Esophagus squamous epithelium (tissue), 5 donors: ENCODE data around the gene IL33. TPM values are rescaled to one million over a fixed set of nuclear protein-coding genes. Genes with fewer than 3 reads are reported as not detected.

Experiments used
- DNase-seq: peaks from one replicate; lab custom pipeline; 2025; lab: John Stamatoyannopoulos, UW
- H3K27ac ChIP-seq, 4 donors: fragments of 200-600 bp; sonication (generic); one replicate each; pipeline ENCODE4 v1.5.1; 2016 to 2019; ENCODE audit warnings: mild to moderate bottlenecking in 1 of 4
- H3K27me3 ChIP-seq, 4 donors: fragments of 200-600 bp; sonication (generic); 1 replicate in 3 of 4; 2 replicates in 1 of 4; pipeline versions ENCODE4 v1.5.1 to v1.6.0; 2017 to 2021; ENCODE audit warnings: antibody characterized with exemption in 1 of 4
- H3K36me3 ChIP-seq, 3 donors: fragments of 200-600 bp; sonication (generic); one replicate each; pipeline ENCODE4 v1.5.1; 2016 to 2019
- H3K4me1 ChIP-seq, 3 donors: fragments of 200-600 bp; sonication (generic); one replicate each; pipeline ENCODE4 v1.5.1; 2017 to 2019
- H3K4me3 ChIP-seq, 4 donors: fragments of 200-600 bp; sonication (generic); 1 replicate in 3 of 4; 2 replicates in 1 of 4; pipeline ENCODE4 v1.5.1; 2016 to 2019; ENCODE audit warnings: mild to moderate bottlenecking in 2 of 4, moderate library complexity in 1 of 4
- H3K9me3 ChIP-seq, 3 donors: fragments of 200-600 bp; sonication (generic); one replicate each; pipeline ENCODE4 v1.5.1; 2016 to 2019
- CTCF ChIP-seq, 6 experiments: fragments of 450-650 bp in 4 of 6; fragments of 200-600 bp in 2 of 6; sonication (generic) in 2 of 6; IDR thresholded peaks; one replicate each; pipeline ENCODE4 v1.5.1; 2016 to 2019; ENCODE audit warnings: antibody characterized with exemption in 6 of 6, mild to moderate bottlenecking in 4 of 6, moderate library complexity in 4 of 6
- POLR2A ChIP-seq, 4 donors: fragments of 450-650 bp; IDR thresholded peaks; one replicate each; pipeline ENCODE4 v1.6.1; 2017; ENCODE audit warnings: antibody characterized with exemption in 4 of 4, mild to moderate bottlenecking in 4 of 4, moderate library complexity in 3 of 4
- WGBS, 2 donors: methylation state at CpG; one replicate each; pipeline ENCODE4 v1.1.5; 2018; 5-methylcytosine and 5-hydroxymethylcytosine counted together
- intact Hi-C: fragments of 100-400 bp; cut with DNase I; formaldehyde crosslinking; loops from one replicate; pipeline ENCODE4 v1.15.0; 2022
- total RNA-seq, 4 donors: library from RNA; depleted of rRNA; stranded (reverse); fragments of >200 nt; gene quantifications; one replicate each; pipeline ENCODE4 v1.1.0, GENCODE V29; 2016
- donor health status: DM: yes; HTN: yes; CAD: no.

Gene IL33
- total RNA-seq, 4 donors from 2014 or later, result 1.9 to 34.0 (median 18.0) TPM

GRCh38 chr9:6183627-6184026 is 32.0 kb upstream of the IL33 start:
- Histone ChIP-seq H3K27ac (no peak overlapping the region), H3K27me3 (no peaks in the 10 kb centered on the region), H3K4me1 (peaks cover 0 to 11% (median 5%) of the 10 kb centered on the region in 3 donors), H3K9me3 (no peaks in the 10 kb centered on the region), H3K4me3 (no peak overlapping the region), H3K36me3 (no peaks in the 10 kb centered on the region)
- intact Hi-C loops, result no loop called here
- TF ChIP-seq POLR2A (IDR thresholded peaks at IDR 0.05) (no peak), CTCF (IDR thresholded peaks at IDR 0.05) (no peak)
- WGBS, 2 donors, result 73 to 85% methylated on average over 1 of the region's 1 CpG
- DNase-seq, result no peak

- no peaks in the 10 kb centered on the region for H3K27me3 ChIP-seq
- WGBS, 2 donors, result 58 to 62% methylated on average over 5 of the region's 5 CpGs
- H3K36me3 ChIP-seq, result no peaks in the 10 kb centered on the region
- H3K4me1 ChIP-seq, result peaks cover 0 to 11% (median 5%) of the 10 kb centered on the region in 3 donors
- no peak for TF ChIP-seq POLR2A (IDR thresholded peaks at IDR 0.05)
- TF ChIP-seq CTCF (IDR thresholded peaks at IDR 0.05), result no peak
- H3K9me3 ChIP-seq, result no peaks in the 10 kb centered on the region
- no peak for DNase-seq
- intact Hi-C loops, result no loop called here
- no peak overlapping the region for H3K27ac ChIP-seq
- H3K4me3 ChIP-seq, result no peak overlapping the region
These were observed 30.6 kb upstream of the IL33 start for GRCh38 chr9:6184749-6185645.

- Histone ChIP-seq H3K4me3 (no peak overlapping the region), H3K27me3 (no peaks in the 10 kb centered on the region), H3K36me3 (no peaks in the 10 kb centered on the region), H3K27ac (no peak overlapping the region), H3K9me3 (no peaks in the 10 kb centered on the region), H3K4me1 (peaks cover 0 to 11% (median 5%) of the 10 kb centered on the region in 3 donors)
- DNase-seq, result no peak
- 53 to 61% methylated on average over 2 of the region's 2 CpGs for WGBS, 2 donors
- TF ChIP-seq POLR2A (IDR thresholded peaks at IDR 0.05) (no peak), CTCF (IDR thresholded peaks at IDR 0.05) (no peak)
- intact Hi-C loops, result no loop called here
These were observed 28.9 kb upstream of the IL33 start for GRCh38 chr9:6186691-6187090.

- intact Hi-C loops, result no loop called here
- no peak overlapping the region for H3K27ac ChIP-seq
- DNase-seq, result no peak
These were observed 28.3 kb upstream of the IL33 start for GRCh38 chr9:6187272-6187671.

More at GRCh38 chr9:6187272-6187671, 28.3 kb upstream of the IL33 start:
- H3K36me3 ChIP-seq, result no peaks in the 10 kb centered on the region
- peaks cover 0 to 11% (median 5%) of the 10 kb centered on the region in 3 donors for H3K4me1 ChIP-seq
- H3K27me3 ChIP-seq, result no peaks in the 10 kb centered on the region
- no peak overlapping the region for H3K4me3 ChIP-seq
- H3K9me3 ChIP-seq, result no peaks in the 10 kb centered on the region
- no peak for TF ChIP-seq CTCF (IDR thresholded peaks at IDR 0.05)
- TF ChIP-seq POLR2A (IDR thresholded peaks at IDR 0.05), result no peak
